SK-N-SH treated with all-trans-retinoic acid at 6 μM for 48 hours (cell line): ENCODE results near the gene FHL1.
A peak's percentile ranks its signal among the peaks of the same experiment; 100 is the strongest.

Experiments
- ATAC-seq: fragments of 200-7000 bp; cut with Tn5 transposase; 3 replicates; pipeline ENCODE4 v1.9.1; 2020; ENCODE audit warnings: mild to moderate bottlenecking, moderate library complexity
- ARNTL ChIP-seq: fragments of 450-650 bp; formaldehyde crosslinking; IDR thresholded peaks from 2 replicates; pipeline ENCODE4 v1.5.0; 2020; ENCODE audit warnings: low read depth, mild to moderate bottlenecking, moderate library complexity, borderline replicate concordance
- CSDC2 ChIP-seq: fragments of 250-450 bp; sonication (Bioruptor Pico); IDR thresholded peaks from 2 replicates; pipeline ENCODE4 v1.5.0; 2020; ENCODE audit warnings: mild to moderate bottlenecking, moderate library complexity
- CSRNP3 ChIP-seq: fragments of 250-450 bp; sonication (Bioruptor Pico); IDR thresholded peaks from 2 replicates; pipeline ENCODE4 v1.5.1; 2021; ENCODE audit warnings: mild to moderate bottlenecking, moderate library complexity
- ESRRG ChIP-seq: fragments of 250-450 bp; sonication (Bioruptor Pico); IDR thresholded peaks from 2 replicates; pipeline ENCODE4 v1.6.1; 2021; ENCODE audit warnings: mild to moderate bottlenecking
- GLIS3 ChIP-seq: fragments of 250-450 bp; sonication (Bioruptor Pico); IDR thresholded peaks from 2 replicates; pipeline ENCODE4 v1.5.0; 2020; ENCODE audit warnings: mild to moderate bottlenecking, moderate library complexity
- ISL1 ChIP-seq: fragments of 250-450 bp; sonication (Bioruptor Pico); IDR thresholded peaks from 2 replicates; pipeline ENCODE4 v2.1.2; 2022; ENCODE audit warnings: mild to moderate bottlenecking, moderate library complexity
- OSR1 ChIP-seq: fragments of 250-450 bp; sonication (Bioruptor Pico); IDR thresholded peaks from 2 replicates; pipeline ENCODE4 v1.8.0; 2022; ENCODE audit warnings: moderate library complexity, mild to moderate bottlenecking, inconsistent platforms
- PATZ1 ChIP-seq: fragments of 250-450 bp; sonication (Bioruptor Pico); IDR thresholded peaks from 2 replicates; pipeline ENCODE4 v1.8.0; 2020; ENCODE audit warnings: mild to moderate bottlenecking, moderate library complexity, borderline replicate concordance
- POU6F1 ChIP-seq: fragments of 250-450 bp; sonication (Bioruptor Pico); IDR thresholded peaks from 2 replicates; pipeline ENCODE4 v1.8.0; 2021; ENCODE audit warnings: low read depth, mild to moderate bottlenecking, moderate library complexity, borderline replicate concordance
- RARB ChIP-seq: fragments of 250-450 bp; sonication (Bioruptor Pico); IDR thresholded peaks from 2 replicates; pipeline ENCODE4 v1.8.0; 2021; ENCODE audit warnings: mild to moderate bottlenecking, moderate library complexity
- SNAI2 ChIP-seq: fragments of 250-450 bp; sonication (Bioruptor Pico); IDR thresholded peaks from 2 replicates; pipeline ENCODE4 v1.5.0; 2020; ENCODE audit warnings: mild to moderate bottlenecking, moderate library complexity
- TCF4 ChIP-seq: fragments of 250-450 bp; sonication (Bioruptor Pico); IDR thresholded peaks from 2 replicates; pipeline ENCODE4 v1.8.0; 2021; ENCODE audit warnings: mild to moderate bottlenecking, moderate library complexity, borderline replicate concordance
- TOX ChIP-seq: fragments of 250-450 bp; sonication (Bioruptor Pico); IDR thresholded peaks from 2 replicates; pipeline ENCODE4 v1.8.0; 2021; ENCODE audit warnings: mild to moderate bottlenecking, moderate library complexity, borderline replicate concordance
- TSHZ2 ChIP-seq: fragments of 250-450 bp; sonication (Bioruptor Pico); IDR thresholded peaks from 2 replicates; pipeline ENCODE4 v1.5.0; 2020; ENCODE audit warnings: mild to moderate bottlenecking, moderate library complexity
- ZC3H10 ChIP-seq: fragments of 250-450 bp; sonication (Bioruptor Pico); IDR thresholded peaks from 2 replicates; pipeline ENCODE4 v1.5.1; 2021; ENCODE audit warnings: mild to moderate bottlenecking, moderate library complexity
- ZFP3 ChIP-seq: fragments of 250-450 bp; sonication (Bioruptor Pico); IDR thresholded peaks from 2 replicates; pipeline ENCODE4 v1.5.0; 2020; ENCODE audit warnings: mild to moderate bottlenecking, moderate library complexity
- ZFP30 ChIP-seq: fragments of 450-650 bp; formaldehyde crosslinking; IDR thresholded peaks from 2 replicates; pipeline ENCODE4 v1.5.0; 2022; ENCODE audit warnings: mild to moderate bottlenecking, moderate library complexity
- ZNF565 ChIP-seq: fragments of 450-650 bp; formaldehyde crosslinking; conservative IDR thresholded peaks from 2 replicates; pipeline ENCODE4 v1.5.0; 2020; ENCODE audit warnings: low read depth, mild to moderate bottlenecking, moderate library complexity
- ZNF70 ChIP-seq: fragments of 450-650 bp; formaldehyde crosslinking; IDR thresholded peaks from 2 replicates; pipeline ENCODE4 v1.5.0; 2020; ENCODE audit warnings: mild to moderate bottlenecking, moderate library complexity
- ZNF8 ChIP-seq: fragments of 450-650 bp; formaldehyde crosslinking; IDR thresholded peaks from 2 replicates; pipeline ENCODE4 v1.5.0; 2020; ENCODE audit warnings: mild to moderate bottlenecking, moderate library complexity
- TF ChIP-seq, protein P1 (sequence below): fragments of 250-450 bp; sonication (Bioruptor Pico); IDR thresholded peaks from 2 replicates; pipeline ENCODE4 v1.5.1; 2020; ENCODE audit warnings: low read depth, mild to moderate bottlenecking, moderate library complexity

The FHL1 gene

GRCh38 chrX:136147315-136147901 is at the start of gene FHL1:
Gene FHL1, plus strand, starts transcription at chrX:136147533.
- peak; percentile 78 for ATAC-seq
- TF ChIP-seq ISL1 (CRISPR knock-in tag) (no peak), SNAI2 (CRISPR knock-in tag) (no peak), TOX (CRISPR knock-in tag) (no peak), ARNTL (CRISPR knock-in tag) (no peak), CSDC2 (no peak), GLIS3 (no peak)

DNA sequence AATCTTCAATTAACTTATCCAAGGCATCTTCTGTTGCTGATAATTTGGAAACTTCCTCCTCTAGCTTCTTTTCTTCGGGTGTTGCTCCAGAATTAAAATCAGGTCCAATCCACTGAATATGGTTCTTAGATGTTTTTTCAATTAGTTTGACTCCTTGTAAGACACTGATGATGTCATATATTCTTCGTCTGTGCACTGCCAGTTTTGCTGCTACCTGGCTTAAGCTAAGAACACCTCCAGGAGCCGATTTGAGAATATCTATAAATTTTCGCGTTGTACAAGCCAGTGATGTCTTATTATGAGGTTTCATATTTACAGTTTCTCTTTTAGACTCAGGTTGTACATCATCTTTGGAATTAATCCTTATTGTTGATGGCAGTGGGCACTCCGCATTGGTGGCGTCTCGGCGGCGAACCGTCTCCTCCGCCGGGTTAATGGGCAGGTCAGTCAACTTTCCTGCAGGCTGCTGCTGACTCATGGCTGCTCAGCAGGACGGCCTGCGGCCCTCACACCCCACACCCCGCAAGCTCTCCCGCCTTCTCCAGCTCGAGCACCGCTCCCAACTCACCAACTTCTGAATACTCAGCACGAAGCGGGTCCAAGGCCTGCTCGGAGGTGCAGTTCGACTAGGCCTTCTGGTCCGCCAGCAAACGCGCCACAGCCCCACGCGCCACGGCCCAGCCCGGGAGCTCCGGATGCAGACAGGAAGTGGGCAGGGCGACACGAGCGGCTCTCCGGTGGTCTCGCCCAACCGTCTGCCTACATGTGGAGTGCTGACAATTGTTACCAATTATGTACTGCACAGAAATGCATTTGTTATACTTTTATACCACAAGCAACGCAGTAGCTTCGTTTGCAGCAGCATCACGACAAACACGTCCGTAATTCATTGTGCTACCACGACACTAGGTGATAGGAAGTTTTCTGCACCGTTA is 49.2 kb upstream of the FHL1 start:
- no peak for TF ChIP-seq ZFP30 (CRISPR knock-in tag)
- no peak for TF ChIP-seq CSRNP3
- no peak for TF ChIP-seq TSHZ2 (CRISPR knock-in tag)
- TF ChIP-seq RARB (CRISPR knock-in tag), result no peak
- no peak for TF ChIP-seq PATZ1 (CRISPR knock-in tag)
- no peak for TF ChIP-seq POU6F1
- no peak for TF ChIP-seq ZC3H10
- no peak for TF ChIP-seq OSR1
- no peak for TF ChIP-seq ZNF70 (CRISPR knock-in tag)
- TF ChIP-seq, protein P1, sequence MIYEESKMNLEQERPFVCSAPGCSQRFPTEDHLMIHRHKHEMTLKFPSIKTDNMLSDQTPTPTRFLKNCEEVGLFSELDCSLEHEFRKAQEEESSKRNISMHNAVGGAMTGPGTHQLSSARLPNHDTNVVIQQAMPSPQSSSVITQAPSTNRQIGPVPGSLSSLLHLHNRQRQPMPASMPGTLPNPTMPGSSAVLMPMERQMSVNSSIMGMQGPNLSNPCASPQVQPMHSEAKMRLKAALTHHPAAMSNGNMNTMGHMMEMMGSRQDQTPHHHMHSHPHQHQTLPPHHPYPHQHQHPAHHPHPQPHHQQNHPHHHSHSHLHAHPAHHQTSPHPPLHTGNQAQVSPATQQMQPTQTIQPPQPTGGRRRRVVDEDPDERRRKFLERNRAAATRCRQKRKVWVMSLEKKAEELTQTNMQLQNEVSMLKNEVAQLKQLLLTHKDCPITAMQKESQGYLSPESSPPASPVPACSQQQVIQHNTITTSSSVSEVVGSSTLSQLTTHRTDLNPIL, result no peak
- TF ChIP-seq ZNF565 (CRISPR knock-in tag), result no peak
- TF ChIP-seq ZFP3, result no peak
- TF ChIP-seq ESRRG (CRISPR knock-in tag), result no peak
- no peak for TF ChIP-seq CSDC2
- no peak for TF ChIP-seq SNAI2 (CRISPR knock-in tag)
- no peak for TF ChIP-seq TCF4
- TF ChIP-seq ZNF8 (CRISPR knock-in tag), result no peak
- ATAC-seq, result no peak

DNA sequence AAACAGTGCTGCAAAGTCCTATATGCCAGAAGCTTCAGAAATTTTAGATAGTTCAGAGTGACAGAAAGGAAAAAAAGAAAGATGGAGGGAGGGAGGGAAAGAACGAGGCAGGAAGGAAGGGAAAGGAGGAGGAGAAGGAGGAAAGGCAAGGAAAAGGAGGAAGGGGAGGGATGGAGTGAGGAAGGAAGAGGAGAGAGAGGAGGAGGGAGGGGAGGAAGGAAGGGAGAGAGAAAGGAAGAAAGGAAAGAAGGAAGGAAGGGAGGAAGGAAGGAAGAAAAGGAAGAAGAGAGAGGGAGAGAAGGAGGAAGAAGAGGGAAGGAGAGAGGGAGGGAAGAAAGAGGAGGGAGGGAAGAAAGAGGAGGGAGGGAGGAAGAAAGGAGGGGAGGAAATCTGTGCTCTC is 42.4 kb upstream of the FHL1 start:
- no peak for ATAC-seq
- TF ChIP-seq CSRNP3 (no peak), ESRRG (CRISPR knock-in tag) (no peak), ZNF565 (CRISPR knock-in tag) (no peak), CSDC2 (no peak), RARB (CRISPR knock-in tag) (no peak), PATZ1 (CRISPR knock-in tag) (no peak), GLIS3 (no peak), TSHZ2 (CRISPR knock-in tag) (no peak), ZFP30 (CRISPR knock-in tag) (no peak)
